NCI-H1417 treated with DMSO at 0.1 percent for 48 hours (cell line): ENCODE results near the gene UBA52.
"Not testable (repeated sequence)": the region's sequence is repeated elsewhere in the genome, so short reads cannot be mapped to it uniquely, and the experiment has no call there.

ENCODE experiments used
- DNase-seq: peaks from one replicate; lab custom pipeline; 2025; lab: John Stamatoyannopoulos, UW

Gene UBA52

DNA sequence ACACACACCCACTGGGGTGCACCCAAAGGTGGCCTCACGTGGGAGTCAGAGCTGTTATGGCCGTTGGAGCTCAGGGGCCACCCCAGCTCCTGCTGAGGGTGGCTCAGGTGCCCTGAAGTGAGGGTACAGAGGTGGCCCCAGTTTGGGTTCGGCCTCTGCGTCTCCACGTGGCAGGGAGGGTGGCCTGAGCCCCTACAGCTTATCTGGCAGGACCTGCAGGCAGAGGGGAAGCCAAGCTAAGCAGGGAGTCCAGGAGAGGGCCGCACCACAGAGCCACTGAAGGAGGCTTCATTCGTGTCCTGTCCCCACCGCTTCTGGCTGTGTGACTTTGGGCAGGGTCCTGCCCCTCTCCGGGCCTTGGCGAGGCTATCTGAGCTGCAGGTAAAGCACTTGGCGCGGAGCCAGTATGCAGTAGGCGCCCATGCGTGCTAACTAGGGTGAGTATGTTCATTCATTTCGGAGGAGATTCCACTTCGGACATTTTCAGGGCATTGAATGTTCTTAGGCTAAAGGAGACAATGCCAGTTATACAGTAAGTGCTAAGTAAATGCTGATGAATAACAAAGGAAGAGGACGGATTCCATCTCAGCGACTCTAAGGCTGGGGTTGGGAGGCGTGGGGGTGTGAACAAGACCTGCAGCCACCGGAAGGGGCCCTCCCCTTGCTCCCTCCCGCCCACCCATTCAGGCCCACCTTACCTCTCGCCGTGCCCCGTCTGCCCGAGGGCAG is 21.9 kb downstream of the UBA52 start:
- DNase-seq = no peak

GRCh38 chr19:18594096-18594823 is 22.6 kb downstream of the UBA52 start:
- no peak for DNase-seq

- no peak for DNase-seq
Measured at GRCh38 chr19:18594824-18595373, 23.2 kb downstream of the UBA52 start.

DNA sequence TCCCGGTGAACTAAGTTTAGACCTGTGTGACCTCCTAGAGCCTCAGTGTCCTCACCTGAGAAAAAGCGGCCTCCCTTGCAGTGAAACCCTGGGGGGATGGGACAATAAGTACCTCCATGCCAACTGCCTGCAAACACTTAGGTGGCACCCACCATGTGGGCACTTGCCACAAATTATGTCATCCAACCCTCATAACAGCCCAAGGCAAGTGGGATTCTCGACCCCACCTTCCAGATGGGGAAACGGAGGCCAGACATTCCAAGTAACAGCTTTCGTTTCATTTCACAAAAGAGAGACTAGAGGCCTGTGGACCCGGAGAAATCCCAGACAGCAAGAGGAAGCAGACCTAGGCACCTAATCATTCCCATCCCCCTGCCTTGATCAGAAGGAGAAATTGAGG is 23.8 kb downstream of the UBA52 start:
- DNase-seq = no peak

DNA sequence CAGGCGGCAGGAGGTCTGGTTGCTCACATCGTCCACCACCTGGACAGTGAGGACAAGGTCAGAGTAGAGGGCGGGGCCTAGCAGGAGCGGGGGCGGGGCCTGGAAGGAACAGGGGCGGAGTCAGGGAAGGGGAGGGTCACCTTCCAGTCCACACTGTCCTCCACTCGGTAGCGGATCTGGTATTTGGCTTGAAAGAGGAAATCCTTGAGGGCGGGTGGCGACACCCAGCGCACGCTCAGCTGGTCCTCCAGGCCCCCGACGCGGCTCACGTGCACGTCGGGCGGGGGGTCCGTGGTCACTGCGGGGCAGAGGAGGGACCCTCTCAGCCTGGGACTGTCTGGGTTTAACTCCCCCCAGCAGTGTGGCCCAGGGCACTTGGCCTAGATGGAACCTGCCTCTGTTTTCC is 25.1 kb downstream of the UBA52 start:
- no peak for DNase-seq

- DNase-seq = no peak
Measured at GRCh38 chr19:18597809-18598660, 26.4 kb downstream of the UBA52 start.

- DNase-seq = no peak
Measured at GRCh38 chr19:18599485-18599884, 27.8 kb downstream of the UBA52 start.

- DNase-seq = not testable (repeated sequence)
Measured at GRCh38 chr19:18600692-18601397, 29.2 kb downstream of the UBA52 start.

DNA sequence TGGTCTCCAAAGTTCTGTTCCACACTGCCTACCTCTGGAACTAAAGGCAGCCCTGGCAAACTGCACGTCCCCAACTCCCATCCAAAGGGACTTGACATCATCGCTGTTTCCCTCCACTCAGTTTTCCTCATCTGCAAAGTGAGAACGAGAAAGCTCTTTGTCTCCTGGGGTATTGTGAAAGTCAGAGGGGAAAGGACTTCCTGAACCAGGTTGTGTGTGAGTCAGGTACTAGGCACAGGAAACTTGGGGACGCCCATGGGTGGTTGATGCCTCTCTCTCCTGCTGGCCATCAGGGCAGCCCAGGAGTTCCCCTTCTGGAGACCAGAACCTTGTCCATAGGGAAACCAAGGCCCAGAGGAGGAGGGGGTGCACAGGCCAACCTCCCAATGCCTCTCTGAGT is 30.2 kb downstream of the UBA52 start:
- no peak for DNase-seq

DNA sequence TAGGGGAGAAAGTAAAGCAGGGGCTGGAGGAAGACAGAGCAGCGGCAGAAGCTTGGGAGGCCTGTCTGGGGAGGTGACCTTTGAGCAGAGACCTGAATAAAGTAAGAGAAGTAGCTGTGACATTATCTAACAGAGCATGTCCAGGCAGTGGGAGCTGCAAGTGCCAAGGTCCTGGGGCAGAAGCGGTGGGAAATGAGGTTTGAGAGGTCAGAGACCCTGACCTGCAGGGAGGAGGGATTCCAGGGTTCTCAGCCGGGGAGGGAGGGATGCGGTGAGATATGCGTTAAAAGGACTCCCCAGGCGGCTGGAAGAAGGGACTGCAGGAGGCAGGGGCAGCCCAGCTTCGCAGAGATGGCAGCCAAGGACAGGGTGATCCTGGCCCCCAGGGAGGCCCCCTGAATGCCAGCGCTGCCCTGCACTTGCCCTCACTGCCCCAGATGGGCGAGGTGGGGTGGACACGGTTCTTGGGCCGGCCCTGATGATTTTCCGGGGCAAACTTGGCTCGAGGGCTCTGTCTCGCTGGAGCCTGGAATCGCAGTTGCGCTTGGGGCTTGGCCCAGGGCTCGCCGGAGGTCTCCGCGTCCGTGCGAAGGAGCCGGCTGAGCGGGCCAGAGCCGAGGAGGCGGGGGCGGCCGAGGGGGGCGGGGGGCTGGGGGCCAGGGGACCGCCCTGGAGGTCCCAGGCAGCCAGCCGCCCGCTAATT is 31.7 kb downstream of the UBA52 start:
- no peak for DNase-seq

DNA sequence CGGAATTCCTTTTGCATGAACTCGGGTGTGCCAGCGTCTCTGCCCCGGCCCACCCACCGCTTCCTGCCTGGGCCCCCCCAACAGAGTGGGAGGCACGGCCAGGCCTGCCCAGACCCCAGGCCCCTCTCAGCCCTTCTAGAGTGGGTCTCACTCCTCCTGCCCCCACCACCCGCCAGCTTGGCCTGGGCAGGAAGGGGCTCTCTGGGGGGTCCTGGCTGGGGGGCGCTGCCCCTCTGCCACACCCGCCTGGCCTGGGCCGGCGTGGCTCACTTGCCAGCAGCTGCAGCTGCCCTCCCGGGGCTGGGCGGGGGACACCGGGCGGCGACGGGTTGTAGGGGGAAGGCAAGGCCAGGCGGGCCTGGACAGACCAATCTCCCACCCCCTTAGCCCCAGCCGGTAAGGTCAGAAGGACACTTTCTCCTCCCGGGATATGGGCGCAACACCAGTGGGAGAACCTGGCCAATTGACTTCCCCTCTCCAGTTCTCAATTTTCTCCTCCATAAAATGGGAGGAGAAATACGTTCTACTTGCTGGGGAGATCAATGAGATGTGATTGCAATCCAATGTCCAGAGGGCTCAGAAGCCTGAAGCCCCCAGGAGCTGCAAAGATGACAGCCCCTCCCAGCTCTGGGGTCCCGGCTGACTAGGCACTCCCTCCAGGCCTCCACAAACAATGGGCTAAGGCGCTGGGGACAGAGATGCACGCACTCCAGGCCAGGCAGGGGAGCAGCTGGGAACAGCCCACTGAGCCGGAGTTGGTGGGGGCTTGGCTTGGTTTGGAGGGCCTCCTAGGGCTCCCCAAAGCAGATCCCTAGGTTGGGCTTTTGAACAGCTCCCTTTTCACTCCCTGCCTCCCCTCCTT is 32.5 kb downstream of the UBA52 start:
- DNase-seq = no peak

GRCh38 chr19:18604820-18605159 is 33.1 kb downstream of the UBA52 start:
- no peak for DNase-seq

GRCh38 chr19:18605196-18605545 is 33.5 kb downstream of the UBA52 start:
- no peak for DNase-seq

GRCh38 chr19:18605546-18606280 is 34.1 kb downstream of the UBA52 start:
- no peak for DNase-seq

DNA sequence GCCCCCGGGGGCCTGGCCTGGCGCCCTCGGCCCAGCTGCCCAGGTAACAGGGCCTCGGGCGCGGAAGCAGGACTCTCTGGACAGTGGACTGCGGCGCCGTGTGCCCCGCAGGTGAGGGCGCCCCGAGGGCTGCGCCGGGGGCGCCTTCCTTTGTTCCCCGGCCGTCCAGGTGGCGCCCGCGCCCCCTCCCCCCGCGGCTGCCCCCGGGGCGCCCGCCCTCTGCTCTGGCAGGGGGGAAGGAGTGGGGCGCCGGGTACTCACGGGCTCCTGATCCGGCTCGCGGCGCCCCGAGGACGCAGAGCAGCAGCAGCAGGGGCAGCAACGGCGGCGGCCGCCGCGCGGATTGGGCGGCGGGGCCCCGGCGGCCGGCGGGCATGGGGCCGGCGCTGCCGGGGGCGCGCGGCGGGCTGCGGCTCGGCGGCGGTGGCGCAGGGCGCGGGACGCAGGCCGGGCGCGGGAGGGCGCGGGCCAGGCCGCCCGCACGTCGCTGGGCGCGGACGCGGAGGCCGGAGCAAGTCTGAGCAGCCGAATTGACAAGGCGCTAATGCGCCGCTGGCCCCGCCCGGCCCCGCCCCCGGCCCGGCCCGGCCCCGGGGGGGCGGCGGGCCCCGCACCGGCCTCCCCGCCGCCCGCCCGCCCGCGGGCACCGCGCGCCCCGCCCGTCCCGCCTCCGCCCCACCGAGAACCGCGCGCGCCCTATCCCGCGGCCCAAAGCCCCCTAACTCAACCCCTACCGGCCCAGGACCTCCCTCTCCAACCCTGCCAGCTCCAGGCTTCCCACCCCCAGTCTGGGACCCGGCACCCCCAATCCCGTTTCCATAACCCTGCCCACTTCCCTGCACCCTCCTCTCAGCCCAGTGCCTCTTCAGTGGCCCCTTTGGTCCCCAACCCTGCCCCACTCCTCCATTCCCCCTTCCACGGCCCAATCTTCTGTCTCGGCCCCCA is 34.9 kb downstream of the UBA52 start, which contains the start of gene CRLF1:
TSS of gene CRLF1 (minus strand) at position 519 of the 945 bp plus-strand sequence. CDS start at position 376, 143 bp downstream.
- DNase-seq = no peak

GRCh38 chr19:18607226-18608101 is 35.8 kb downstream of the UBA52 start:
- DNase-seq = no peak

GRCh38 chr19:18608102-18608804 is 36.6 kb downstream of the UBA52 start:
- no peak for DNase-seq
